ENCODE results near the gene IFFO2. TPM values are rescaled to one million over a fixed set of nuclear protein-coding genes. Genes with fewer than 3 reads are reported as not detected.

Gene IFFO2
- total and polyA plus RNA-seq, 2 of the 13 experiments (the other 11 are each of a cell fraction or from before 2014, with no cell fraction given) = 7.3 to 16.7 TPM

DNA sequence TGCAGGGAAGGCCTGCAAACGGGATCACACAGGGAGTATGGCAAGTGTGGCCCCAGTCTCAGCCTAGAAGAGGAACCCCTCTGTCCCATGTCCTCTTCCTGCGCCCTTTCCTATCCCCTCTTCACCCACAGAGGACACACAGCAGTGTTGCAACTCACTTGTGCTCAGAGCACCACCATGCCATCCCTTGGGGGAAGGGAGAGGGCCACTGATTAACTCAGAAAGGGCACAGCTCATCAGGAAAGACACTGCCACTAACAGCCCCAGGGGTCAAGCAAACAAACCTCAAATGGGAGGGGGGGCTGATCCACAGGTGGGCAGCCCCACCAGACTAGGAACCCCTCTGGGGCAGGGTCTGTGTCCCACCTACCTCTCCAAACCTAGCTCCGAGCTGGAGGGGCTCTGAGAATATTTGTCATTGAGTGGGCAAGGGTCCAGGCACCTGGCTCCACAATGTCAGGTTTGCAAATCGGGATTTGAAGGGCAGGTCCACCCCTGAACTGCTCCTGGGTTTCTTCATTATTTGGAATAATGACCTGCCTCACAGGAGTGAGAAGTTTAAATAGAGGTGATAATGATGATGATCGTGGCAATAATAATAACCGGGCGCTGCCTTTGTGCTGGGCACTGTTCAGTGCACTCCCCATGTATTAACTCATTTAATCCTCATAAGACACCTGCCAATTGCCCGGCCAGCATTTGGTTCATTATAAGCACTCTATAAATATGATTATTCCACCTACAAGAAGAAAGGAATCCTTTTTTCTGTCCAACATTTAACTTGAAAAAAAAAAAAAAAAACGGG, 55.1 kb downstream of the IFFO2 start (continued):
- TF ChIP-seq ZEB1 (IDR thresholded peaks at IDR 0.05; ENCODE audit: insufficient replicate concordance, low read depth) = peak; percentile 18
- no peak for TF ChIP-seq SATB2 (CRISPR knock-in tag; IDR thresholded peaks at IDR 0.05)
- peak; percentile 87 for TF ChIP-seq SALL1 (CRISPR knock-in tag; IDR thresholded peaks at IDR 0.05)
- TF ChIP-seq, protein P1, sequence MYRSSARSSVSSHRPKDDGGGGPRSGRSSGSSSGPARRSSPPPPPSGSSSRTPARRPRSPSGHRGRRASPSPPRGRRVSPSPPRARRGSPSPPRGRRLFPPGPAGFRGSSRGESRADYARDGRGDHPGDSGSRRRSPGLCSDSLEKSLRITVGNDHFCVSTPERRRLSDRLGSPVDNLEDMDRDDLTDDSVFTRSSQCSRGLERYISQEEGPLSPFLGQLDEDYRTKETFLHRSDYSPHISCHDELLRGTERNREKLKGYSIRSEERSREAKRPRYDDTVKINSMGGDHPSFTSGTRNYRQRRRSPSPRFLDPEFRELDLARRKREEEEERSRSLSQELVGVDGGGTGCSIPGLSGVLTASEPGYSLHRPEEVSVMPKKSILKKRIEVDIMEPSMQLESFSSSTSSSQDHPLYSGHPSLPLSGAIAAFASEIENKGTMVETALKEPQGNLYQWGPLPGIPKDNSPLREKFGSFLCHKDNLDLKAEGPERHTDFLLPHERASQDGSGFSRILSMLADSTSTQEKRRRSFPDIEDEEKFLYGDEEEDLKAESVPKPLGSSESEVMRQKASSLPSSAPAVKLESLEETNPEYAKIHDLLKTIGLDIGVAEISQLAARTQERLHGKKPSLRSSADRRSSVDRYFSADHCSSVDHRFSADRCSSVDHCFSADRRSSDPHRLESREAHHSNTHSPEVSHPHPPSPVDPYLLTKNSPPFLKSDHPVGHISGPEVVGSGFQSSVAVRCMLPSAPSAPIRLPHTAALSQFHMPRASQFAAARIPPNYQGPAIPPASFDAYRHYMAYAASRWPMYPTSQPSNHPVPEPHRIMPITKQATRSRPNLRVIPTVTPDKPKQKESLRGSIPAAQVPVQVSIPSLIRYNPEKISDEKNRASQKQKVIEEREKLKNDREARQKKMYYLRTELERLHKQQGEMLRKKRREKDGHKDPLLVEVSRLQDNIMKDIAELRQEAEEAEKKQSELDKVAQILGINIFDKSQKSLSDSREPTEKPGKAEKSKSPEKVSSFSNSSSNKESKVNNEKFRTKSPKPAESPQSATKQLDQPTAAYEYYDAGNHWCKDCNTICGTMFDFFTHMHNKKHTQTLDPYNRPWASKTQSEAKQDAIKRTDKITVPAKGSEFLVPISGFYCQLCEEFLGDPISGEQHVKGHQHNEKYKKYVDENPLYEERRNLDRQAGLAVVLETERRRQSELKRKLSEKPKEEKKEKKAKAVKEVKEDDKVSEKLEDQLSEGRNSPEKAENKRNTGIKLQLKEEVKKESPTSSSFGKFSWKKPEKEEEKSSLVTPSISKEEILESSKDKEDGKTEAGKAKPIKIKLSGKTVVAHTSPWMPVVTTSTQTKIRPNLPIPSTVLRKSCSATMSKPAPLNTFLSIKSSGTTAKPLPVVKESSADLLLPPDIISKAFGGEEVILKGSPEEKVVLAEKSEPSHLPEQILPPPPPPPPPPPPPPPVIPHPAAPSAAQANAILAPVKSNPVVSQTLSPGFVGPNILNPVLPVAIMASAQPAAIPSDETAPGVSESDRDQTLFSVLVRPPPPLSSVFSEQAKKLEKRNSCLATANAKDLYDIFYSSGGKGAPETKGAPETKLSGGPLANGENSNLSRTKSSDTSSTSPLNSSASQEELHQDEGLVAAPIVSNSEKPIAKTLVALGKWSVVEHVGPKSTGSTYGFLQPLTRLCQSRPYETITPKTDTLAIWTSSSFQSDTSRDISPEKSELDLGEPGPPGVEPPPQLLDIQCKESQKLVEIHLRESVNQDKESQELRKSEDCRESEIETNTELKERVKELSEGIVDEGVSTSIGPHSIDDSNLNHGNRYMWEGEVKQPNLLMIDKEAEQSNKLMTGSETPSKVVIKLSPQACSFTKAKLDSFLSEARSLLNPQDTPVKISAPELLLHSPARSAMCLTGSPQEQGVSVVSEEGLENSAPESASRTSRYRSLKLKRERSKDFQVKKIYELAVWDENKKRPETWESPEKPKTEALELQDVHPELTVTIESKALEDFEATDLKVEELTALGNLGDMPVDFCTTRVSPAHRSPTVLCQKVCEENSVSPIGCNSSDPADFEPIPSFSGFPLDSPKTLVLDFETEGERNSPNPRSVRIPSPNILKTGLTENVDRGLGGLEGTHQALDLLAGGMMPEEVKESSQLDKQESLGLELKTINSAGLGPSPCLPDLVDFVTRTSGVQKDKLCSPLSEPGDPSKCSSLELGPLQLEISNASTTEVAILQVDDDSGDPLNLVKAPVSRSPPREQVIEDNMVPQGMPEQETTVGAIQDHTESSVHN (CRISPR knock-in tag; IDR thresholded peaks at IDR 0.05) = no peak
- TF ChIP-seq, protein P2, sequence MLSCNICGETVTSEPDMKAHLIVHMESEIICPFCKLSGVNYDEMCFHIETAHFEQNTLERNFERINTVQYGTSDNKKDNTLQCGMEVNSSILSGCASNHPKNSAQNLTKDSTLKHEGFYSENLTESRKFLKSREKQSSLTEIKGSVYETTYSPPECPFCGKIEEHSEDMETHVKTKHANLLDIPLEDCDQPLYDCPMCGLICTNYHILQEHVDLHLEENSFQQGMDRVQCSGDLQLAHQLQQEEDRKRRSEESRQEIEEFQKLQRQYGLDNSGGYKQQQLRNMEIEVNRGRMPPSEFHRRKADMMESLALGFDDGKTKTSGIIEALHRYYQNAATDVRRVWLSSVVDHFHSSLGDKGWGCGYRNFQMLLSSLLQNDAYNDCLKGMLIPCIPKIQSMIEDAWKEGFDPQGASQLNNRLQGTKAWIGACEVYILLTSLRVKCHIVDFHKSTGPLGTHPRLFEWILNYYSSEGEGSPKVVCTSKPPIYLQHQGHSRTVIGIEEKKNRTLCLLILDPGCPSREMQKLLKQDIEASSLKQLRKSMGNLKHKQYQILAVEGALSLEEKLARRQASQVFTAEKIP (CRISPR knock-in tag; IDR thresholded peaks at IDR 0.05; ENCODE audit: borderline replicate concordance) = no peak
- TF ChIP-seq ZNF775 (CRISPR knock-in tag; IDR thresholded peaks at IDR 0.05; ENCODE audit: borderline replicate concordance) = no peak
- TF ChIP-seq, protein P3, sequence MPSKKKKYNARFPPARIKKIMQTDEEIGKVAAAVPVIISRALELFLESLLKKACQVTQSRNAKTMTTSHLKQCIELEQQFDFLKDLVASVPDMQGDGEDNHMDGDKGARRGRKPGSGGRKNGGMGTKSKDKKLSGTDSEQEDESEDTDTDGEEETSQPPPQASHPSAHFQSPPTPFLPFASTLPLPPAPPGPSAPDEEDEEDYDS (CRISPR knock-in tag; IDR thresholded peaks at IDR 0.05) = peak; percentile 90
- TF ChIP-seq ZNF616 (CRISPR knock-in tag; IDR thresholded peaks at IDR 0.05; ENCODE audit: low read depth) = no peak
- TF ChIP-seq ZNF558 (CRISPR knock-in tag; IDR thresholded peaks at IDR 0.05; ENCODE audit: borderline replicate concordance) = no peak
- TF ChIP-seq ZNF780A (CRISPR knock-in tag; IDR thresholded peaks at IDR 0.05) = no peak
- TF ChIP-seq BHLHE40 (IDR thresholded peaks at IDR 0.05; ENCODE audit: low read length) = no peak
- TF ChIP-seq PRPF4 (IDR thresholded peaks at IDR 0.05; ENCODE audit: low read depth, low read length, poor library complexity, severe bottlenecking) = no peak
- peak; percentile 41; the same call in 1 of the 2 replicates for TF ChIP-seq GFI1 (CRISPR knock-in tag; IDR thresholded peaks at IDR 0.05; ENCODE audit: borderline replicate concordance)
- TF ChIP-seq ATRX (CRISPR knock-in tag; IDR thresholded peaks at IDR 0.05; ENCODE audit: borderline replicate concordance) = no peak
- TF ChIP-seq ELF1 (CRISPR knock-in tag; IDR thresholded peaks at IDR 0.05) = 0 out of 2 replicates have a peak, but pooled peaks have one; percentile 43
- TF ChIP-seq, protein P4, sequence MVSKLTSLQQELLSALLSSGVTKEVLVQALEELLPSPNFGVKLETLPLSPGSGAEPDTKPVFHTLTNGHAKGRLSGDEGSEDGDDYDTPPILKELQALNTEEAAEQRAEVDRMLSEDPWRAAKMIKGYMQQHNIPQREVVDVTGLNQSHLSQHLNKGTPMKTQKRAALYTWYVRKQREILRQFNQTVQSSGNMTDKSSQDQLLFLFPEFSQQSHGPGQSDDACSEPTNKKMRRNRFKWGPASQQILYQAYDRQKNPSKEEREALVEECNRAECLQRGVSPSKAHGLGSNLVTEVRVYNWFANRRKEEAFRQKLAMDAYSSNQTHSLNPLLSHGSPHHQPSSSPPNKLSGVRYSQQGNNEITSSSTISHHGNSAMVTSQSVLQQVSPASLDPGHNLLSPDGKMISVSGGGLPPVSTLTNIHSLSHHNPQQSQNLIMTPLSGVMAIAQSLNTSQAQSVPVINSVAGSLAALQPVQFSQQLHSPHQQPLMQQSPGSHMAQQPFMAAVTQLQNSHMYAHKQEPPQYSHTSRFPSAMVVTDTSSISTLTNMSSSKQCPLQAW (CRISPR knock-in tag; IDR thresholded peaks at IDR 0.05) = peak; percentile 96
- no peak for TF ChIP-seq ZNF546 (CRISPR knock-in tag; conservative IDR thresholded peaks at IDR 0.05)
